H1 (cell line): ENCODE data around the gene TP63. TPM values are rescaled to one million over a fixed set of nuclear protein-coding genes. Genes with fewer than 3 reads are reported as not detected.

Experiments
- CTCF ChIA-PET: fragments of 300-600 bp; sonication (Branson Sonifier 250); formaldehyde crosslinking; loops from one replicate; lab custom pipeline; 2021; ENCODE audit not compliant: partially characterized antibody; lab: Charles Lee
- POLR2A ChIA-PET: fragments of 300-600 bp; sonication (Branson Sonifier 250); formaldehyde crosslinking; loops from one replicate; lab custom pipeline; 2021; ENCODE audit warnings: inconsistent platforms; ENCODE audit not compliant: partially characterized antibody; lab: Charles Lee
- DNase-seq, 2 experiments: peaks; one replicate each; pipeline versions ENCODE4 v3.0.0 to v3.0.0-alpha.2; 2010 to 2022; ENCODE audit warnings: low spot score in 2 of 2, low read depth in 1 of 2, mixed read lengths in 1 of 2
- FAIRE-seq: peaks from 2 replicates; lab custom pipeline; 2011; peaks lifted over from hg19 to GRCh38; lab: Jason Lieb, UNC
- H2AFZ ChIP-seq: 2 replicates; pipeline ENCODE4 v1.8.1; 2012; ENCODE audit warnings: low read length, inconsistent platforms
- H2AK5ac ChIP-seq: 2 replicates; pipeline ENCODE4 v1.6.1; 2013; ENCODE audit warnings: low read depth, low read length
- H2BK120ac ChIP-seq: replicated peaks from 2 replicates; pipeline ENCODE3; 2013; ENCODE audit warnings: low read depth, low read length, inconsistent platforms
- H2BK12ac ChIP-seq: 2 replicates; pipeline ENCODE4 v1.6.1; 2013; ENCODE audit warnings: low read depth, low read length
- H2BK15ac ChIP-seq: 2 replicates; pipeline ENCODE4 v1.6.1; 2013; ENCODE audit warnings: low read length
- H2BK20ac ChIP-seq: 2 replicates; pipeline ENCODE4 v1.6.1; 2013; ENCODE audit warnings: low read length
- H2BK5ac ChIP-seq: 2 replicates; pipeline ENCODE4 v1.6.1; 2013; ENCODE audit warnings: low read depth, low read length
- H3K14ac ChIP-seq: 2 replicates; pipeline ENCODE4 v1.6.1; 2013; ENCODE audit warnings: inconsistent platforms; ENCODE audit not compliant: insufficient read length
- H3K18ac ChIP-seq: 2 replicates; pipeline ENCODE4 v1.6.1; 2013; ENCODE audit warnings: low read length; ENCODE audit errors: extremely low read depth
- H3K23ac ChIP-seq: 2 replicates; pipeline ENCODE4 v1.6.1; 2013; ENCODE audit warnings: inconsistent platforms; ENCODE audit not compliant: insufficient read length
- H3K23me2 ChIP-seq: 2 replicates; pipeline ENCODE4 v1.6.1; 2013; ENCODE audit warnings: low read depth, low read length
- H3K27ac ChIP-seq: 2 replicates; pipeline ENCODE4 v1.6.1; 2011; ENCODE audit warnings: low read depth, low read length, inconsistent platforms
- H3K27me3 ChIP-seq, 4 experiments: replicated peaks in 1 of 4; 1 replicate in 1 of 4; 2 replicates in 3 of 4; pipeline versions ENCODE4 v1.6.1 to v1.8.1; 2011 to 2013; ENCODE audit warnings: low read length in 3 of 4, mild to moderate bottlenecking in 3 of 4, inconsistent platforms in 2 of 4, mixed read lengths in 2 of 4, moderate library complexity in 1 of 4; ENCODE audit not compliant: control insufficient read depth in 3 of 4, insufficient read depth in 3 of 4; ENCODE audit errors: extremely low read depth in 1 of 4
- H3K36me3 ChIP-seq, 4 experiments: 2 replicates each; pipeline versions ENCODE4 v1.6.1 to v1.8.1; 2011 to 2013; ENCODE audit warnings: mild to moderate bottlenecking in 4 of 4, low read length in 3 of 4, moderate library complexity in 2 of 4, control low read depth in 1 of 4, inconsistent platforms in 1 of 4; ENCODE audit not compliant: insufficient read depth in 4 of 4, control insufficient read depth in 2 of 4
- H3K4ac ChIP-seq: replicated peaks from 2 replicates; pipeline ENCODE3; 2013; ENCODE audit warnings: low read length, low read depth, mixed read lengths, inconsistent platforms; ENCODE audit not compliant: insufficient read length
- H3K4me1 ChIP-seq, 4 experiments: replicated peaks in 1 of 4; 1 replicate in 1 of 4; 2 replicates in 3 of 4; pipeline versions ENCODE4 v1.6.1 to v1.8.1; 2011 to 2013; ENCODE audit warnings: low read length in 3 of 4, inconsistent platforms in 2 of 4, mixed read lengths in 1 of 4; ENCODE audit not compliant: insufficient read depth in 4 of 4, control insufficient read depth in 3 of 4
- H3K4me2 ChIP-seq, 2 experiments: 2 replicates each; pipeline versions ENCODE4 v1.6.1 to v1.8.1; 2011 to 2013; ENCODE audit warnings: low read depth in 2 of 2, low read length in 2 of 2, control low read depth in 1 of 2, inconsistent platforms in 1 of 2, mild to moderate bottlenecking in 1 of 2; ENCODE audit not compliant: insufficient read depth in 1 of 2
- H3K4me3 ChIP-seq, 4 experiments: fragments of 200-600, 300-600 bp in 1 of 4; sonication (generic), shearing (Covaris generic), sonication (Bioruptor Twin) in 1 of 4; 2 replicates each; pipeline versions ENCODE4 v1.5.1 to v1.8.1; 2011 to 2016; ENCODE audit warnings: low read length in 4 of 4, low read depth in 3 of 4, control low read depth in 2 of 4, inconsistent platforms in 2 of 4, mild to moderate bottlenecking in 2 of 4, mixed read lengths in 1 of 4, moderate library complexity in 1 of 4; ENCODE audit not compliant: insufficient read depth in 2 of 4; ENCODE audit errors: extremely low read depth in 1 of 4
- H3K56ac ChIP-seq: replicated peaks from 2 replicates; pipeline ENCODE3; 2013; ENCODE audit warnings: low read depth, mild to moderate bottlenecking, mixed read lengths, low read length, inconsistent platforms; ENCODE audit not compliant: insufficient read length
- H3K79me1 ChIP-seq: 2 replicates; pipeline ENCODE4 v1.6.1; 2013; ENCODE audit warnings: low read depth, low read length, control low read depth
- H3K79me2 ChIP-seq, 2 experiments: 2 replicates each; pipeline versions ENCODE4 v1.6.1 to v1.8.1; 2012 to 2013; ENCODE audit warnings: low read length in 2 of 2, mild to moderate bottlenecking in 2 of 2, inconsistent platforms in 1 of 2; ENCODE audit not compliant: insufficient read depth in 2 of 2, control insufficient read depth in 1 of 2
- H3K9ac ChIP-seq, 4 experiments: replicated peaks in 1 of 4; 1 replicate in 1 of 4; 2 replicates in 3 of 4; pipeline versions ENCODE4 v1.6.1 to v1.8.1; 2011 to 2013; ENCODE audit warnings: low read depth in 3 of 4, low read length in 3 of 4, control low read depth in 2 of 4, mild to moderate bottlenecking in 2 of 4, moderate library complexity in 2 of 4, inconsistent platforms in 1 of 4; ENCODE audit errors: extremely low read depth in 1 of 4
- H3K9me3 ChIP-seq, 2 experiments: 2 replicates each; pipeline versions ENCODE4 v1.6.1 to v1.8.1; 2012 to 2013; ENCODE audit warnings: mild to moderate bottlenecking in 2 of 2, moderate library complexity in 2 of 2, control low read depth in 1 of 2, inconsistent platforms in 1 of 2, low read depth in 1 of 2, low read length in 1 of 2, mixed read lengths in 1 of 2; ENCODE audit not compliant: insufficient read depth in 2 of 2
- H4K20me1 ChIP-seq, 2 experiments: replicated peaks in 1 of 2; 2 replicates each; pipeline versions ENCODE3 to v1.8.1; 2011 to 2013; ENCODE audit warnings: inconsistent platforms in 2 of 2, low read length in 2 of 2, mild to moderate bottlenecking in 1 of 2; ENCODE audit not compliant: insufficient read depth in 2 of 2, control insufficient read depth in 1 of 2
- H4K5ac ChIP-seq: 2 replicates; pipeline ENCODE4 v1.6.1; 2013; ENCODE audit warnings: low read length, low read depth, mixed read lengths, inconsistent platforms; ENCODE audit not compliant: insufficient read length
- H4K8ac ChIP-seq: 2 replicates; pipeline ENCODE4 v1.8.0; 2013; ENCODE audit warnings: mild to moderate bottlenecking, moderate library complexity, low read length, inconsistent platforms; ENCODE audit not compliant: insufficient read depth; ENCODE audit errors: extremely low read depth
- H4K91ac ChIP-seq: replicated peaks from 2 replicates; pipeline ENCODE3; 2013; ENCODE audit warnings: low read length, mixed read lengths, inconsistent platforms; ENCODE audit not compliant: insufficient read length
- ATF2 ChIP-seq: IDR thresholded peaks from 2 replicates; pipeline ENCODE4 v1.6.1; 2012; ENCODE audit warnings: low read length, inconsistent platforms
- BRCA1 ChIP-seq: IDR thresholded peaks from 2 replicates; pipeline ENCODE4 v1.6.1; 2012; ENCODE audit warnings: low read depth, low read length, improper control_type of control experiment
- CTBP2 ChIP-seq: IDR thresholded peaks from 2 replicates; pipeline ENCODE4 v1.7.0; 2011; ENCODE audit warnings: borderline replicate concordance, mild to moderate bottlenecking, moderate library complexity, mixed read lengths, low read length; ENCODE audit not compliant: insufficient read depth, insufficient read length
- EGR1 ChIP-seq: IDR thresholded peaks from 2 replicates; pipeline ENCODE4 v1.6.1; 2011; ENCODE audit warnings: low read depth, low read length, borderline replicate concordance
- GABPA ChIP-seq: IDR thresholded peaks from 2 replicates; pipeline ENCODE4 v1.6.1; 2011; ENCODE audit warnings: mild to moderate bottlenecking, low read length, moderate library complexity, borderline replicate concordance; ENCODE audit not compliant: insufficient read depth
- PHF8 ChIP-seq: fragments of 200-600 bp; sonication (generic); conservative IDR thresholded peaks from 2 replicates; pipeline ENCODE4 v1.7.1; 2012; ENCODE audit warnings: low read depth, mild to moderate bottlenecking, inconsistent platforms, low read length, moderate library complexity
- POLR2A ChIP-seq, 2 experiments: IDR thresholded peaks; 1 replicate in 1 of 2; 2 replicates in 1 of 2; pipeline ENCODE4 v1.6.1; 2011; ENCODE audit warnings: low read depth in 2 of 2, low read length in 2 of 2, mild to moderate bottlenecking in 2 of 2; ENCODE audit errors: control extremely low read depth in 1 of 2
- RXRA ChIP-seq: IDR thresholded peaks from 2 replicates; pipeline ENCODE4 v1.6.1; 2011; ENCODE audit warnings: low read depth, mild to moderate bottlenecking, low read length, moderate library complexity; ENCODE audit not compliant: insufficient read depth
- SIN3A ChIP-seq, 2 experiments: IDR thresholded peaks in 1 of 2; conservative IDR thresholded peaks in 1 of 2; 2 replicates each; pipeline ENCODE4 v1.6.1; 2011 to 2012; ENCODE audit warnings: low read length in 2 of 2, improper control_type of control experiment in 1 of 2, low read depth in 1 of 2, mild to moderate bottlenecking in 1 of 2
- SP1 ChIP-seq: IDR thresholded peaks from 2 replicates; pipeline ENCODE4 v1.6.1; 2011; ENCODE audit warnings: low read depth, low read length
- SP2 ChIP-seq: IDR thresholded peaks from 2 replicates; pipeline ENCODE4 v1.6.1; 2012; ENCODE audit warnings: mild to moderate bottlenecking, low read length, inconsistent platforms
- TAF7 ChIP-seq: optimal IDR thresholded peaks from 2 replicates; pipeline ENCODE3; 2011; ENCODE audit warnings: low read depth, mild to moderate bottlenecking, inconsistent platforms, low read length, moderate library complexity, borderline replicate concordance
- WGBS, 2 experiments: shearing (Covaris generic) in 1 of 2; methylation state at CpG; one replicate each; pipeline versions ENCODE4 v1.1.6 to v1.1.7; 2013 to 2015; ENCODE audit warnings: low lambda C conversion rate in 2 of 2, mixed read lengths in 2 of 2, inconsistent platforms in 1 of 2, low coverage in 1 of 2, missing lambda C conversion rate in 1 of 2; ENCODE audit not compliant: insufficient replicate concordance in 2 of 2, insufficient coverage in 1 of 2, insufficient read length in 1 of 2; ENCODE audit errors: extremely low coverage in 1 of 2, missing lambda C conversion rate in 1 of 2; 5-methylcytosine and 5-hydroxymethylcytosine counted together
- polyA plus RNA-seq, 7 experiments: library from polyadenylated mRNA; depleted of rRNA in 3 of 7; stranded (reverse) in 5 of 7; unstranded in 2 of 7; fragments of >200 nt in 5 of 7; fragments of 200-250 nt in 2 of 7; gene quantifications; 1 replicate in 5 of 7; 2 replicates in 1 of 7; 4 replicates in 1 of 7; pipeline versions ENCODE4 v1.2.1 to v1.2.3, GENCODE V29; 2011 to 2013; ENCODE audit warnings: missing spikeins in 2 of 7, mixed read lengths in 2 of 7
- total RNA-seq: library from RNA; stranded (reverse); fragmentation: NEBNext Ultra II Directional; extraction: Animal tissue kit (Norgen Biotek cat#: 25700); gene quantifications from 2 replicates; pipeline ENCODE4 v1.2.1, GENCODE V29; 2021
- TF ChIP-seq, protein P1 (sequence below): IDR thresholded peaks from 2 replicates; pipeline ENCODE4 v1.6.1; 2012; ENCODE audit warnings: inconsistent platforms

The TP63 gene
- total and polyA plus RNA-seq, 2 of the 8 experiments (the other 6 are each of a cell fraction or from before 2014, with no cell fraction given) = not detected

- no peak for DNase-seq
- H2BK20ac ChIP-seq = no peak overlapping the region
- H3K79me2 ChIP-seq = no peaks in the 10 kb centered on the region
- H4K20me1 ChIP-seq = no peaks in the 10 kb centered on the region
- no peak overlapping the region for H3K4ac ChIP-seq
- WGBS, 2 experiments = 81% methylated on average over 3 of the region's 3 CpGs; no CpG with 5 or more reads in 1 of the 2 experiments
- no peak overlapping the region for H3K4me2 ChIP-seq
- POLR2A ChIA-PET = no interaction called here
- no peak overlapping the region for H2AFZ ChIP-seq
- H3K79me1 ChIP-seq = no peaks in the 10 kb centered on the region
- FAIRE-seq = no peak
- no peak overlapping the region for H4K91ac ChIP-seq
- H3K14ac ChIP-seq = no peak overlapping the region
- H3K9ac ChIP-seq = no peak overlapping the region
- H2BK5ac ChIP-seq = no peak overlapping the region
- no peaks in the 10 kb centered on the region for H3K23me2 ChIP-seq
- H3K18ac ChIP-seq = no peak overlapping the region
- TF ChIP-seq EGR1 (no peak), RXRA (no peak), GABPA (no peak), PHF8 (no peak), SIN3A (conservative IDR thresholded peaks at IDR 0.05 in 1 of 2, IDR thresholded peaks at IDR 0.05 in 1 of 2; ENCODE audit: low read depth in 1 of 2, low read length in 2 of 2) (no peak), ATF2 (no peak), SP1 (no peak), SP2 (no peak), TAF7 (no peak), CTBP2 (no peak), POLR2A (IDR thresholded peaks at IDR 0.05; ENCODE audit: control extremely low read depth in 1 of 2, low read depth in 2 of 2, low read length in 2 of 2) (no peak), BRCA1 (no peak)
- TF ChIP-seq, protein P1, sequence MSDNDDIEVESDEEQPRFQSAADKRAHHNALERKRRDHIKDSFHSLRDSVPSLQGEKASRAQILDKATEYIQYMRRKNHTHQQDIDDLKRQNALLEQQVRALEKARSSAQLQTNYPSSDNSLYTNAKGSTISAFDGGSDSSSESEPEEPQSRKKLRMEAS = no peak
- no peak overlapping the region for H4K5ac ChIP-seq
- no peak overlapping the region for H2BK120ac ChIP-seq
- H3K56ac ChIP-seq = no peak overlapping the region
- no peaks in the 10 kb centered on the region for H3K27me3 ChIP-seq
- H3K36me3 ChIP-seq = no peaks in the 10 kb centered on the region
- no peak overlapping the region for H2BK12ac ChIP-seq
- H2AK5ac ChIP-seq = no peak overlapping the region
- no peak overlapping the region for H2BK15ac ChIP-seq
- CTCF ChIA-PET = interaction anchor here (0.6 kb wide), 1 partner anchor 570 kb away, joined by 3 read pairs; no protein-coding TSS in a partner anchor
- peaks cover 0 to 4% (median 0%) of the 10 kb centered on the region in 4 experiments; a peak in 1 of 7 replicates for H3K4me1 ChIP-seq
- no peak overlapping the region for H3K27ac ChIP-seq
- H3K23ac ChIP-seq = no peak overlapping the region
- H4K8ac ChIP-seq = no peak overlapping the region
- H3K9me3 ChIP-seq = no peaks in the 10 kb centered on the region
- H3K4me3 ChIP-seq = no peak overlapping the region
These were observed 213.9 kb downstream of the TP63 start for GRCh38 chr3:189845069-189845468.
